GM12873 (cell line): ENCODE results near the gene CDH4.

Experiments
- CTCF ChIP-seq: IDR thresholded peaks from 2 replicates; pipeline ENCODE4 v1.5.1; 2012; ENCODE audit warnings: low read depth, mild to moderate bottlenecking, moderate library complexity, low read length, control low read depth; ENCODE audit not compliant: insufficient read depth; ENCODE audit errors: missing control alignments

The CDH4 gene

GRCh38 chr20:61297986-61298385 lies 45.9 kb downstream of the CDH4 start:
- no peak for TF ChIP-seq CTCF

- no peak for TF ChIP-seq CTCF
These were observed 46.6 kb downstream of the CDH4 start for GRCh38 chr20:61298661-61299060.

GRCh38 chr20:61299104-61299503 lies 47.0 kb downstream of the CDH4 start:
- TF ChIP-seq CTCF = no peak

- TF ChIP-seq CTCF = no peak
These were observed 47.6 kb downstream of the CDH4 start for GRCh38 chr20:61299618-61300017.

GRCh38 chr20:61300293-61300692 lies 48.2 kb downstream of the CDH4 start:
- no peak for TF ChIP-seq CTCF

- no peak for TF ChIP-seq CTCF
These were observed 48.6 kb downstream of the CDH4 start for GRCh38 chr20:61300709-61301108.

- no peak for TF ChIP-seq CTCF
These were observed 49.9 kb downstream of the CDH4 start for GRCh38 chr20:61301711-61302525.
